Measurements from ENCODE around the gene EIF2AK2. TPM values are rescaled to one million over a fixed set of nuclear protein-coding genes. Genes with fewer than 3 reads are reported as not detected.

EIF2AK2 gene
- total RNA-seq, 2 donors from 2014 or later: 25.4 to 45.1 TPM

- no peaks in the 10 kb centered on the region for H3K27me3 Mint-ChIP-seq
- H3K4me1 Mint-ChIP-seq: no peaks in the 10 kb centered on the region
- no peaks in the 10 kb centered on the region for H3K9me3 Mint-ChIP-seq
- H3K4me3 Mint-ChIP-seq: no peak overlapping the region
- H3K36me3 Mint-ChIP-seq (ENCODE audit: low read depth): peaks cover 98% of the 10 kb centered on the region
- no peak overlapping the region for H3K27ac Mint-ChIP-seq
- no peak for ATAC-seq (replicated peaks)
These were observed 96.3 kb downstream of the EIF2AK2 start for GRCh38 chr2:37060446-37060845.

GRCh38 chr2:37059841-37060240 is 96.9 kb downstream of the EIF2AK2 start:
- H3K4me3 Mint-ChIP-seq: no peak overlapping the region
- H3K4me1 Mint-ChIP-seq: no peaks in the 10 kb centered on the region
- no peaks in the 10 kb centered on the region for H3K9me3 Mint-ChIP-seq
- H3K36me3 Mint-ChIP-seq (ENCODE audit: low read depth): peaks cover 98% of the 10 kb centered on the region
- H3K27ac Mint-ChIP-seq: no peak overlapping the region
- H3K27me3 Mint-ChIP-seq: no peaks in the 10 kb centered on the region
- ATAC-seq (replicated peaks): no peak

- no peaks in the 10 kb centered on the region for H3K4me1 Mint-ChIP-seq
- H3K27ac Mint-ChIP-seq: peak overlapping the region; percentile 14
- no peak for ATAC-seq (replicated peaks)
- H3K36me3 Mint-ChIP-seq (ENCODE audit: low read depth): peaks cover 93% of the 10 kb centered on the region
- H3K4me3 Mint-ChIP-seq: no peak overlapping the region
- no peaks in the 10 kb centered on the region for H3K27me3 Mint-ChIP-seq
- no peaks in the 10 kb centered on the region for H3K9me3 Mint-ChIP-seq
These were observed 104.0 kb downstream of the EIF2AK2 start for GRCh38 chr2:37052600-37053332.

Other genes with a start within 250 kb of the EIF2AK2 start
- gene STRN, start 190.4 kb downstream of the EIF2AK2 start, total RNA-seq: 10 to 100 TPM; 25.5 to 29.6 TPM
- 10 to 100 TPM; 23.2 to 23.9 TPM for gene HEATR5B, start 72.6 kb downstream of the EIF2AK2 start, total RNA-seq
- gene GPATCH11, start 72.5 kb downstream of the EIF2AK2 start, total RNA-seq: 10 to 100 TPM; 12.4 to 17.9 TPM
- gene SULT6B1, start 31.7 kb upstream of the EIF2AK2 start, total RNA-seq: not detected
- gene CEBPZOS, start 39.5 kb upstream of the EIF2AK2 start, total RNA-seq: 10 to 100 TPM; 44.5 to 49.6 TPM
- 10 to 100 TPM; 55.6 to 68.3 TPM for gene CEBPZ, start 74.6 kb upstream of the EIF2AK2 start, total RNA-seq
- 10 to 100 TPM; 21.9 to 29.8 TPM for gene NDUFAF7, start 74.7 kb upstream of the EIF2AK2 start, total RNA-seq
- gene PRKD3, start 167.9 kb upstream of the EIF2AK2 start, total RNA-seq: 10 to 100 TPM; 28.2 to 35.6 TPM
- gene QPCT, start 187.7 kb upstream of the EIF2AK2 start, total RNA-seq: under 1 TPM; 0.53 to 0.71 TPM

Data from activated T-helper 17 cell treated with anti-CD3 and anti-CD28 coated beads, Interleukin-2, amount 50 U/mL, for 72 hours (primary cell).